Right renal cortex interstitium (tissue), 3 donors: ENCODE measurements around the gene SLC4A4. TPM values are rescaled to one million over a fixed set of nuclear protein-coding genes. Genes with fewer than 3 reads are reported as not detected.

Experiments
- DNase-seq, 3 donors: peaks; one replicate each; pipeline ENCODE4 v3.0.0-alpha.2; 2013; ENCODE audit warnings: low read depth in 3 of 3, low spot score in 2 of 3
- polyA plus RNA-seq, 3 donors: library from polyadenylated mRNA; unstranded; fragments of 120-200 nt; gene quantifications; one replicate each; pipeline ENCODE4 v1.2.1, GENCODE V29; 2013; ENCODE audit not compliant: insufficient read length in 3 of 3

The SLC4A4 gene
- polyA plus RNA-seq, result 10 to 100 TPM; 70.0 to 77.2 (median 75.5) TPM

- DNase-seq, result no peak
Measured at GRCh38 chr4:71338846-71339593, at the start of gene SLC4A4. Gene SLC4A4, plus strand, starts transcription at chr4:71339020.

DNA sequence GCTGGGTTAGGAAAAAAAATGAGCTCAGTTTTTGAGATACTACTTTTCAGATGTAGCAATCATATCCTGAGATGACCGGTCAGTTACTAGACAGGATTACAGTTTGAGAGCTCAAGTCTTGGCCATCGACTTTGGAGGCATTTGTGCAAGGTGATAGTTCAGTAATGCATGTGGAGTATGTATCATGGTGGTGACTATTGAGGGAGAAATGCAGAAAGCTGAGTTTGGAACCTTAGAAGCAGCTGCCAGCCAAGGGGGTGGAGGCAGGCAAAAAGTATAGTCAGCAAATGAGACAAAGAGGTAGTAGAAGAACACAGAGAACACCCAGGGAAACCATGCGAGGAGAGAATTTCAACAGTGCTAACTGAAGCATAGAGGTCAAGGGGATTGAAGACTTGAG lies 48.7 kb upstream of the SLC4A4 start:
- DNase-seq, result no peak

DNA sequence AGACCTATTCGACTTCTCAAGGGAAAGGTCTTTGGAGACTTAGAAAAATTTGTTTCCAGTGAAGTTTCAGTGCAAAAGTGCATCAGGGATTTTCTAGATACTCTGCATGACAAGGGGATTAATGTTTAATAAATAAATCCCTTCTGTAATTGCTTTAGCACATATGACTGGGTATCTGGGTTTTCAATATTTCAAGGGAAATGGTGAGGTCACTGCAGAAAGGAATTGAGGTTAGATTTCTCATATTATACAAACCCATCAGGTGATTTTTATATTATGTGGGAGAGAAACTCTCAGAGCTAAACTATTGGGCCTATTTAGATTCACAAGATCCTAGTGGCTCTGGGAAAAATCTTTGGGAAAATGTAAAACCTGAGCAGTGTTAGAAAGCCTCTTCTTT lies 48.3 kb upstream of the SLC4A4 start:
- no peak for DNase-seq

- DNase-seq, result no peak
Measured at GRCh38 chr4:71292228-71292627, 46.6 kb upstream of the SLC4A4 start.

GRCh38 chr4:71293705-71294104 lies 45.1 kb upstream of the SLC4A4 start:
- no peak for DNase-seq

GRCh38 chr4:71294301-71294700 lies 44.5 kb upstream of the SLC4A4 start:
- DNase-seq, result no peak

DNA sequence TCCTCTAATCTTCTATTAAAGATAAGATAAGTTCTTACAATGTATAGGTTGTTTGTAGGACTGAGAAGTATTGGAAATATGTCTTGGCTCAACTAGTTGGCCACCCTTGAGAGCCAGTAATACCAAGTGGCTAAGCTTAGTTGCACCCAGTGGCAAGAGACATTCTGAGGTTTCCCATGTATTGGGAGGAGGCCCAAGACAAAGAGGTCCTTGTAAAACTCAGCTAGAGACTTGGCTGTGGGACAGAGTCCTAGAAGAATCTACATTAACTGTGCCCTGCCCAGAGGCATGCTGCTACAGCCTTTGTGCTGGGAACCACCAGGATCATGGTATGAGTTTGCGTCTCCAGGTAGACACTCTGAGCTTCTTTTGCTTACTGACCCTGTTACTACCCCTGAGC lies 41.9 kb upstream of the SLC4A4 start:
- DNase-seq, result no peak

DNA sequence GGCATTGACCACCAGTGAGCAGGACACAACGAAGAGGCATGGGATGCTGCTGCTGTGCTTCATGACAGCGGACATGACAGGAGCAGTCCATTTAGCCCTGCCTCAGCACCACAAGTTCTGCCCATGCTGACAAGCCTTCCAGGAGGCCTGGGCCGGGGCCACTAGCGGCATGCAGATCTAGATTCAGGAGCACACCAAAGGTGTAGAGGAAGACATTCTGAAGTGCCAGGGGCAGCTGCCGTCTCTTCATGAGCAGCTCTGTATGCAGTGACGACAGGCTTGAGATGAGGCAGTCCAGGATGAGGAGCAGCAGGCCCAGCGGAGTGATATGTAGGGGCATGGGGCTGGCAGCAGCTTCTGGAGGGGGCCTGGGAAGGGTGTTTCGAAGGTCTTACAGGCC lies 38.5 kb upstream of the SLC4A4 start:
- no peak for DNase-seq

GRCh38 chr4:71300964-71301363 lies 37.9 kb upstream of the SLC4A4 start:
- DNase-seq, result no peak

DNA sequence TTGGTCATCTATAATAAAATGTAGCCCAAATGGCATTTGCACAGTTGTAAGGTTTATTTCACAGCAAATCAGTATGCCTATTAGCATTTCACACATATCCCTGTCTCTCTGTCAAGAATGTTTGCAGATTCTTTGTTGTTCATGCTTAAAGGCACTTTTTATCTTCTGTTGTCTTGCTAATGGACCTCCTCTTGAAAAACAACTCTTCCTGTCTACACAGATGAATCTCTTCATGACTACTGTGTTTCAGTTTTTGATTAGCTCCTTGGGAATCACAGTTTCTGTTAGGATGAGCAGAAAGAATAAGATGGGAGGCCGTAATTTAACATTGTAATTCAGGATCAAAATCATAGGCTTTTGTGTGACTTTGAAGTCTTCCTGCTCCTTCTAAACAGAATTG lies 35.5 kb upstream of the SLC4A4 start:
- no peak for DNase-seq

- DNase-seq, result no peak
Measured at GRCh38 chr4:71303850-71304249, 35.0 kb upstream of the SLC4A4 start.

DNA sequence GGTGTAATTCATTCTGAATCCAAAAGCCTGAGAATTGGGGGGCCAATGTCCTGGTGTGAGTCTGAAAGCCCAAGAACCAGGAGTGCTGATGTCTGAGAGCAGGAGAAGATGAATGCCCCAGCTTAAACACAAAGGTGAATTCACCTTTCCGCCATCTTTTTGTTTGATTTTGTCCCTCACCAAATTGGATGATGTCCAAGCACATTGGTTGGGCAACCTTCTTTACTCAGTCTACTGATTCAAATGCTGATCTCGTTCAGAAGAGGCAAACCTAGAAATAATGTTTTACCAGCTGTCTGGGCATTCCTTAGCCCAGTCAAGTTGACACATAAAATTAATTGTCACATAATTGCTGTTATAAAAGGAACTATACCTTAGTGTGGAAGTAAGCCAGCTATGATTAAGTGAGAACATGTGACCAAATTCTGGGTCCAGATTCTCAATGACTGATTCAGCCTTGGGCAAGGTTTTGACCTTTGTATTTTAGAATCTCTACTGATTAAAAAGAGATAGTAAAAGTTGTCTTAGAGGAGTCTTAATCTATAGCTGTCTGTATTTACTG lies 34.5 kb upstream of the SLC4A4 start:
- no peak for DNase-seq

GRCh38 chr4:71307729-71308128 lies 31.1 kb upstream of the SLC4A4 start:
- no peak for DNase-seq

DNA sequence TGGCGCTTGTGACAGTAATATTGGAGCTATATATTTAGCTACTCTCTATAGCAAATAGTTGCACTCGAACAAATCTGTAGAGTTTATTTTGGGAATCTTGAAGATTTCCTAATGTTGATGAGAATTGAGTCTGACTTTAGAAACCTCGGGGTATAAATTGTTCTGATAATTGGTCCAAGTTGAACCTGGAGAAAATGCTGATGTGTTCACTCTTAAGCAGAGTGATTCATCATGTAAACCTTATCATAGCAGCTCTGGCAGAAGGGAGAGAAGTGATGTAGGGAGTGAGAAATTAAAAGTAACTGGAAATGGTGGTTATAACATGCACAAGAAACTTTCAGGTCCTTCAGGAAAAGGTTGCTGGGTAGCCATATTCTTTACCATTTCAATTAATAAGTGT lies 16.4 kb upstream of the SLC4A4 start:
- DNase-seq, result no peak

DNA sequence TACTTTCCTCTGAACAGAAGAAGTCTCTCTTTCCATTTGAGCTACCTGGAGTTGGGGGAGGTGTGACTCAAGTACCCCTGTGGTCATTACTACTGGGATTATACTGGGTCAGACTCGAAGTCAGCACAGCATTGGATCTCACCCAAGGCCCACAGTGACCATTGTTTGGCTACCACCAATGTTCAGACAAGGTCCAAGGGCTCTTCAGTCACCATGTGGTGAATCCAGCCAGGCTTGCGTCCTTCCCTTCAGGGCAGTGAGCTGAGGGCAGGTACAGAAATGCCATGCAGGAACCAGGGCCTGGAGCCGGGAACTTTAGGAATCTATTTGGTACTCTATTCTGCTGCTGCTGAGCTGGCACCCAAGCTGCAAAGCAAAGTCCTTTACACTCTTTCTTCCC lies 5.5 kb upstream of the SLC4A4 start:
- no peak for DNase-seq

DNA sequence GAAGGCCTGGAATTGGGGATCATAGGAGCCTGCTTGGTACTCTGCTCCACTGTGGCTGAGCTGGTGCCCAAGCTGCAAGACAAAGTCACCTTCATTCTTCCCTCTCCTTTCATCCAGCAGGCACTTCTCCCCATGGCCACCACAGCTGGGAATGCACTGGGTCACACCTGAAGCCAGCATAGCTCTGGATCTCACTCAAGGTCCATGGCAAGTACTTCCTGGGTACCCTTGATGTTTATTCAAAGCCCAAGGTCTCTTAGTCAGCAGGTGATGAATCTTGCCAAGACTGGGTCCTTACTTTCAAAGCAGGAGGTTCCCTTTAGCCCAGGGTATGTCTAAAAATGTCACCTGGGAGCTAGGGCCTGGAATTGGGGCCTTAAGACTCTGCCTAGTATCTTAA lies 4.9 kb upstream of the SLC4A4 start:
- no peak for DNase-seq

GRCh38 chr4:71334465-71334882 lies 4.3 kb upstream of the SLC4A4 start:
- no peak for DNase-seq

- no peak for DNase-seq
Measured at GRCh38 chr4:71343670-71344466, 5.0 kb downstream of the SLC4A4 start.

DNA sequence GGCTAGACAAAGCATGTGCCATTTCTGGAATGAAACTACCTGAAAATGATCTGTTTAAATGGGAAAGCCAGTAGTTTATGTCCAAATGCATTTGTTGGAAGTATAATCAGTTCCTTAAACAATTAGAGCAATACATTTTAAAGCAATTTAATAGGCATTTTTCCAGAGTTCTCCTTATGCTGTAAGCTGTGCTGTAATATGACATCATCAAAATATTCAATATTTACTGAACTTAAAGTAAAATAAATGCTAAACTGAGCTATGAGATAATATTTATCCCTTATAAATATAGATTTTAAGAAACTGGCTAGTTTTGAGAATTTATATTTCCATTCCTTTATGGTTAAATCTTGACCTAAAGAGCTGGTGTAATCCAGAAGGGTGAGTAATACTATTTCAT lies 7.9 kb downstream of the SLC4A4 start:
- no peak for DNase-seq

DNA sequence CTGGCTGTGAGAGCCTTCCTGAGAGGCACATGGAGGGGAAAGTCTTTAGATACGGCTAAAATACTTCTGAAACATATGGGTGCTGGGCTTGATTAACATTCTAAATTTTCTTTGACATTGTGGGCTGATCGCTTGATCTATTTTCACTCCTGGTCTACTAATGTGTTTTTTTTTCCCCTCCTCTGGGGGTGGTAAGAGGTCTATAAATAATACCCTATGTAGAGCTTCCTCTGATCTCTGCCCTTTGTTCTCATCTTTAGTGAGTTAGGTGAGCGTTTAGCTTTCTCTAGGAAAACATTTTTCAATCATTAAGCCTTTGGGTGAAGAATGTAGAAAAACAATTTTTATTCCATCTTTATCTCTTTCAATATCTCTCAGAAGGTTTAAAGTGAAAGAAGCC lies 9.8 kb downstream of the SLC4A4 start:
- no peak for DNase-seq

- DNase-seq, result no peak
Measured at GRCh38 chr4:71355045-71355444, 16.2 kb downstream of the SLC4A4 start.

GRCh38 chr4:71355971-71356370 lies 17.2 kb downstream of the SLC4A4 start:
- no peak for DNase-seq
